HG03139 (cell line): Measurements from ENCODE around the gene POLL.
"Not testable (repeated sequence)": the region's sequence is repeated elsewhere in the genome, so short reads cannot be mapped to it uniquely, and the experiment has no call there.

Experiments
- ATAC-seq: cut with Tn5 transposase; IDR thresholded peaks from one replicate; pipeline ENCODE4 v1.9.1; 2021; ENCODE audit not compliant: unreplicated experiment

POLL gene

DNA sequence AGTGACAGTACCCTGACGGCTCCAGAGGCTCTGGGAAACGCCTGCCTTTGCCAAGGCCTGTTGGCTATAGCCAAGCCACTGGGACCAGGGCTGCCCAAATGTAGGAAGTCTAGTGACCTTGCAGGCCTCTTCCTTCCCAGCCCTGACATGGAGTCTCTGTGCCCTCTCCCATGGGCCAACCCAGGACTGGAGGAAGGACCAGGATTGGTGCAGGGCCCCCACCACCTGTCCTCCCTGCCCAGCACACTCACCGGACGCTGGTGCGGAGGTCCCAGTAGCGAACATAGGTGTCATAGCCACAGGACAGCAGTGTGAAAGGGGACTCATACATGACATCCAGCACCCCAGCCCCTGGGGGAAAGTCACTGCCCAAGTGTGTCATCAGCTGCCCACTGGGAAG, 24.0 kb upstream of the POLL start:
- ATAC-seq = no peak

DNA sequence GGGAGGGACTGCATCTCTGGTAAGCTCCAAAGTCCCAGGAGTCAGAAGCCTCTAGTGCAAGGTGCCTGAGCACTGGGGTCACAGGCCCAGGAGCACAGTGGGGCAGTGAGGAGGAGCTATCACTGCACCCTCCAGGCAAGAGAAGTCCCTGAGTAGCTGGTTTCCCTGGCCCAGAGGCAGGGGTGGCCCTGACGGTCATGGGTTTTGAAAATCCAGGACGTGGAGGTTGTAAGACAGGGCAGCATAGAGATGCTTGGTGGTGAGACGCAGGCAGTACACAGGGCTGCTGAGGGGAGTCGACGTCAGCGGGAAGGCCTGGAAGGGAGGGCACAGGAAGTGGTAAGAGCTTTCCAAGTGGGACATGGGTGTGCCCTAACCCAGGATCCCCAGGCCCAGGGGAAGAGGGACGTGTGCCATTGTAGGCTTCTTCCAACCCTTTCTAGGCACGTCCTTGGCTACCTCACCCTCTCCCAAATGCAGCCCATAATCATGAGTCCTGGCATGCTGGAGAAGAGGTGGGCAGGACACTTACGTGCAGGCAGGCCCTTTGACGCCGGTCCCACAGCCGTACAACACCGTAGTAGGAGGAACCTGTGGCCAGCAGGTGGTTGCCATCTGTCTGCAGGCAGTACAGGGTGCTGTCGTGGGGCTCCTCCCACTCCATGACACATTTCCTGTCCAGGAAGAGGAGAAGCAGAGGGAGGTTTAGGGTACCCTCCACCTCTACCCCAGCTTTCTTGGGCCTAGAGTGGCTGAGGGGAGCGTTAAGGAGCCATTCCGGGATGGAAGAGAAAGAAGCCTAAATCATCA, 23.2 kb upstream of the POLL start:
- no peak for ATAC-seq

DNA sequence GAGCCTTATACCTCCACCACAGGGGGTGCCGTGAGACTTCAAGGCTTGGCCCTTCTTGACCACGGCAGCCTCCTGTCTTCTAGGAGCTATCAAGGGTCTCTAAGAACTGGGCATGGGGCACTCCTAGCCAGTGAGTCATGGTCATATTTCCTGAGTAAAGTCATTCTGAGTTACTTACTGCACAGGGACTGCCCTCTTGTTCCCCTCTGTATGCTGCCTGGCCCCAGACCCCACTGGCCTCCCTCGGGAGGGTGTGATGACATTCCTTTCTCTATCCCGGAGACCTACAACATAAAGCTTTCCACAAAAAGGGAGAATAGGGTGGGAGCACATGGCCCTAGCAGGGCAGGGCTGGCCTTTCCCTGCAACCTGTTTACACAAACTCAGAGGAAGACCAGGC, 21.4 kb upstream of the POLL start:
- ATAC-seq = no peak

DNA sequence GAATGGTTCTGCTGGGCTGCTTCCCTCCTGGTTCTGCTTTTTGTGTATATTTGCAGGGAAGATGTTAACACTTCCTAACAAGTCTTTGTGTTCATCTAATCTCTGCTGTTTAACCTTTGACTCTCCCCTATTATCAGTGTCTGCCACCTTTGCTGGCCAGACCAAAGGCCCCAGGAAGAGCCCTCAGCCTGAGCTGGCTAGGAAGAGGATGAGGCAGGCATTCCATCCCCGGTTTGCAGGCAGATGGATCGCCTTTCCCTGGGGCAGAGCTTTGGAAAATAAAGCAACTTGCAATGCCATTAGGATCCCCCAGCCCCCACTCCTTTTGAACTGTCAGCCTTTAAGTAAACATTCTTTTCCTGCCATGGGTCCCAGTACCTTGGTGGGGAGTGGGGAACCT, 19.1 kb upstream of the POLL start:
- ATAC-seq = no peak

DNA sequence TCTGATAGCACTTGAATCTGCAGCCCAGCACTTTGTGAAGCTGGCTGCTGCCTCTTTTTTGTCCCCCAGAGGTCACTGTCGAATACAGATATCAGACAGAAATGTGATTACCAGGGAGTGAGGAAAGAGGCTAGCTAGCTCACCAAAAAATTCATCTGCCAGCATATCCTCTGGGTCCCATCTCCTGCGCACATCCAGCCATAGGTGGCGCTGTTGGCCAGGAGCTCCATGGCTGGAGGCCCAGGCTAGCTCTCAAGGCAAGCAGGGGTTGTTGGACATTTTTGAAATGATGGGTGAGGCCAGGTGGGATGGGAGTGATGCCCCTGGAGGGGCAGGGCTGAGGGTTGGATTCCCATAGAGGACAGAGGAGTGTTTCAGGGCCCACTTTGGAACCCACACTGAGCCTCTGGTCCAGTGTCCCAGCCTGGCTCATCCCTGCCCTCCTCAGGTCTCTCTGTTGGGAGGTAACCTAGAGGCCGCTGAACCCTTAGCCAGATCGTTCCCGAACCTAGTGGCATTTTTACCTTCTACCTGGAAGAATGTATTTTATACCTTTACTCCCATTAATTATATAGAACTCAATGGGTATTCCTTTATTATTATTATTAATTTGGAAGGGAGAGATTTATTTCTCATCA, 14.8 kb upstream of the POLL start:
- peak; percentile 67 for ATAC-seq

DNA sequence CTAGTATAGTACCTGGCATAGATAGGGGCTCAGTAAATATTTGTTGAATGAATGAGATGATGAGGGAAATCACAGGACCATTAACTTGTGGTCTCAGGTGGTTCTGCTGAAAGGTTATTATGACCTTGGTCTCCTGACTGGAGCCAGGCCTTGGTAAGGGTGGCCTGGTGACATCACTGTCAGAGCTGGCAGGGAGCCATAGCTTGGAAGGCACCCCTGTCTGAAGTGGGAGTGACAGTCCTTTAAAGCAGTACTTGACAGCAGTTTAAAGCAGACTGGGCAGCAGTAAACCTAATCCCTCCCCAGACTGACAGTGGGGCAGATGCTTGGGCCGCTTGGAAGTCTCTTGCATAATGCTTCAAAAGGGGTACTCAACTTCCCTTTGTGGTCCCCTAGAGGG, 13.5 kb upstream of the POLL start:
- no peak for ATAC-seq

DNA sequence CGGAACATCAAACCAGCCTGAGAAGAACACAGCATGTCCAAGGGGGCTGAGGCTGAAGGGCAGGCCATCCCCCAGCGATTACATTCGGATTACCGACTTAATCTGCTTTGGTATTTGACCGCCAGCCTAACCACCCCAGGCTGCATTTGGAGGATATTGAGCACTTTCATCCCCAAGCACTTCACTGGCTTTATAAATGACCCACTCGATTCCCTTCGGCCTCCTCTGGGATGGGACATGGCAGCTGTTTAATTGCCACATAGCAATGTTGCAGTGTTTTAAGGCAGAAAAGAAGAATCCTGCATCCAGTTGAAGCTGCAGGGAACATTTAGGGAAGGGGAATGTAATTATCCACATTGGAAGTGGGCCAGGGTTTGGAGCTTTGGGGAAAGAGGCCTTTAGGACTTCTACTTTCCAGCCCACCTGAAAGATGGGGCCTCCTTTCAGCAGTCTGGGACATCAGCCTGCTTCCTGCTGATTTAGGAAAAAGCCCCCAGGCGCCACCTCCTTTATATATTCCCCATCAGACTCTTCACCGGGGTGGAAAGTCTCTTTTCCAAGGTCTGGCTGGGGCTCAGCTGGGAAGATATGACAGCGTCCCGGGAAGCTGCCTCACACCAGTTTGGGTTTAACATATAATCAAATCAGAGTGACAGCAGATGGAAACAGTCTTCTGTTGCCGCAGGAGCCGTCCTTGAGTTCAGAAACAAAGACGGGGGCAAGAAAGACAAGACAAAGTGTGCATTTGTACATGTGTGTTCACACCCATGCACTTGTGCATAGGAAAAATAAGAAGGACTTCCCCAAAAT, 9.2 kb upstream of the POLL start:
- ATAC-seq = no peak

DNA sequence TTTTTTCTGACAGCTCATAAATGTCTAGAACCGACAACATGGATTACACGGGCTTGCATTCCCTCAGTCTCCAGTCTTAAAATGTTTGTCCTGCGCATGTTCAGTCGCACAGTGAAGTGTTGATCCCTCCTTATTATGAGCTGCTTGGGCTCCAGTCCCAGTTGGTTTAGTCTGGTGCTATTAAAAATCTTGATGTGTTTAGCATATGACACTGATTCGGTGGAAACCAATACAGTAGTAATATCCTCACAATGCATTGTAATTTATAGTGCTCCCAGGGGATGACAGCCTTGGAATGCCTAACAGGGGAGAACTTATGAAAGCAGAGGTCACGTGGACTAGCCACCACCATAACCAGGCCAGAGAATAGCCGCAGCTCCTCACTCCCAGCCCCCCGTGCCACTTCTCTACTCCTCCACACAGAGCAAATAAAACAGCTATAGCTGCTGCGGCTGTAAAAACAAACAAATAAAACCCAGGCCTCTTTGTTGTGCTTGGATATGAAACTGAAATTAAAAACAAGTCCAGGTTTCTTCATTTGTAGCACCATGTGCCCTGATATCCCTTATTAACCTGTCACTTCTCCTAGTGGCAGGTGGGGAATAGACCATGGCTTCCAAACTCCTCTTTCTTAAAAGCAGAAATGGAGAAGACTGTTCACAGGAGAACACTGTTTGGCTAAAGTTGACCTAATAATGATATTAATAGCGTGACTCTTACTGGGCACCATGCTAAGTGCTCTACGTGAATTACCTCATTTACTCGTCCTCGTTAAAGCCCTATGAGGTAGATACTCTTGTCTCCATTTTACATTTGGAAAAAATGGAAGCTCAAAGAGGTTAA, 7.8 kb upstream of the POLL start:
- ATAC-seq = no peak

DNA sequence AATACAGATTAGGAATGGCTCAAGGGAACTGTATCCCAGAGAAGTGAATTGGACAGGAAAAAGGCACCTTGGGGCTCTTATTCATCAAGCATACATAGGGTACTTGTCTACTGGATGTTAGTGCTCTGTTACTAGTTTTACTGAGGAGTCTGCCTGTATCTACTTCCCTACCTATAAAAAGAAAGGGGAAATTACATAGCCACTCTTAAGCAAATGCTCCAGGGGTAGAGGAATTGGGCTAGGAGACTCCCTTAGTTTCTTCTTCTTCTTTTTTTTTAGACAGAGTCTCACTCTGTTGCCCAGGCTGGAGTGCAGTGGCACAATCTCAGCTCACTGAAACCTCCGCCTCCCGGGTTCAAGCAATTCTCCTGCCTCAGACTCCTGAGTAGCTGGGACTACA, 5.3 kb upstream of the POLL start:
- not testable (repeated sequence) for ATAC-seq

DNA sequence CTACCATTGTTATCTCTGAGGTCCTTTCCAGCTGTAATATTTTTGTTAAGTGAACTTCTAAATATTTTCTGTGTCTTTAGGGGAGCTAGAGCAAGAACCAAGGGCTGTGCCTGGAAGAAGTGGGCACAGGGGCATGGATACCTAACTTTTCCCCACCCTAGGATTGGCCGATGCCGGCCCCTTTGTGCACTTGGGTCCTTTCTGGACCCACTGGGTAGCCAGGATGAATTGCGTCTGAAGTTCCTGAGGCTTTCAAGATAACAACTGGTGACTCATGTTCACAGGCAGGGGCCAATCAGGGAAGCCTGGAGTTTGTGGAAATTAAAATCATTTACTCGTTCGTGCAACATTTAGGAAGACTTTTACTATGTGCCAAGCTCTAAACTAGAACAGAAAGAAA, 822 bp upstream of the POLL start:
- ATAC-seq = no peak

DNA sequence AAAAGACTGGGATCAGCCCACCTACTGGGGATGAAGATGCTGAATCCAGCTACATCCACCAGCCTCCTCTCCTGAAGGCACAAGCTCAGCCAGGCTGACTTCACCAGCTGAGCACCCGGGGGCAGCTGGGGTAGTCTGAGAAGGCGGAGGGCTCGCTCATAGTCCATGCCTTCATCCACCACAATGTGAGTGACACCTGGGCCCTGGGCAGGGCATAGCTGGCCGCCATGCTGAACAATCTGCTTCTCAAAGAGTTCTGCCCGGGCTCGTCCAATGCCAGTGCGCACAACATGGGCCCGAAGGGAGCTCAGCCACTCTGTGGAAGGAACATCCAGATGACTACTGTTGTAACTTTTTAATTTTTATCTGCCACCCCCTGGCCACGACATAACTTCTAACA, 2.2 kb downstream of the POLL start:
- ATAC-seq = no peak

DNA sequence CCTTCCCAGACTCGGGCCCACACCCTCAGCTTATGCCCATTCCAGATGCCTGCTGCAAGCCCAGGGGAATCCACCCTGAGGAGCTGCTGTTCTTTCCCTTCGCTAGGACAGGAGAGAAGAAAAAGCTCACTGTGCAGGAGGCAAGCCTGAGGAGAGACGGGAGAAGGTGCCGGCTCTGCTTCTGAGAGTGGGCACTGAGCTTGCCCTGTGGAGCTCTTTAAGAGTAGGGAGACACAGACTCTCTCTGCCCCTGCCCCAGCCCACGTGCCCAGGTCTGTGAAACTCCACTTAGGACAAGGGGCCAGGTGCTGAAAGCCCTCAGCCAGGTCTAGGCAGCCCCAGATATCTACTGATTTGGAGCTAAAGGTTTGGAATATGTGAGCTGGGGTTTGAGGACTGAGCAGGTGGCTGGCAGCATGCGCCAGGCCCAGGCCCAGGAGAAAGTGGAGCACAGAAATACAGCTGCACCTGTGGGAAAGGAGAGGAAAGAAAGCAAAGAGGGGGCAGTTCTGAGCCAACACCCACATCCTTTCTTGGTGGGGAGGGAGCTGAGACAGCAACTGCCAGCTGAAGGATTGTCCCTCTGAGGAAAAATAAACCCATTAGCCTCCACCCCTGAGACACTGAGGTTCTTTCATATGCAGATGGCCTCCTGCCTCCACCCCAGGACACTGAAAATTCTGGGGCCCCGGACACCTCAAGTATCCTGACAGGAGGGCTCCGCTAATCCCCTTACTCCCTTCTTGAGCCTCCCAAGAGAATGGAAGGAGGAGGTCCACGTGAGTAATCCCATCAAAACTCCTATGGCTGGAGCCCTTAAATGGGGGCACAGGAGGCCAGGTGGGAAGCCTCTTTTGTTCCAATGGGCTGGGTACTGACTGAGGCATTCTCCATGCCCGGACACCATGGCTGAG, 7.3 kb downstream of the POLL start:
- no peak for ATAC-seq

DNA sequence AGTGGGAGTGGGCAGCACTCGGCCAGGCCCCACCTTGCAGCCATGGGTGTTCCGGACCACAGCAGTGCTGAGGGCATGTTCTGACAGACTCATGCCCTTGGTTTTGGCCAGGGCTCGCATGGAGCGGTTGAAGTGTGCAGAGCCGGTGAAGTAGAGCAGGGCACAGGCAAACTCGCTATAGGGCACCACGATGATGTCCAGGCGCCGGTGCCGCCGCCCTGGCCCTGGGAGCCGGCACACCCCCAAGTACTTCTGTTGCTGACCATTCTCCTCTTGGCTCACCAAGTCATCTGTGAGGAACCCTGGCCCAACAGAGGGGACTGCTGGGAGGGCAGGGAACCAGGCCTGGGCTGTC, 8.6 kb downstream of the POLL start:
- no peak for ATAC-seq

DNA sequence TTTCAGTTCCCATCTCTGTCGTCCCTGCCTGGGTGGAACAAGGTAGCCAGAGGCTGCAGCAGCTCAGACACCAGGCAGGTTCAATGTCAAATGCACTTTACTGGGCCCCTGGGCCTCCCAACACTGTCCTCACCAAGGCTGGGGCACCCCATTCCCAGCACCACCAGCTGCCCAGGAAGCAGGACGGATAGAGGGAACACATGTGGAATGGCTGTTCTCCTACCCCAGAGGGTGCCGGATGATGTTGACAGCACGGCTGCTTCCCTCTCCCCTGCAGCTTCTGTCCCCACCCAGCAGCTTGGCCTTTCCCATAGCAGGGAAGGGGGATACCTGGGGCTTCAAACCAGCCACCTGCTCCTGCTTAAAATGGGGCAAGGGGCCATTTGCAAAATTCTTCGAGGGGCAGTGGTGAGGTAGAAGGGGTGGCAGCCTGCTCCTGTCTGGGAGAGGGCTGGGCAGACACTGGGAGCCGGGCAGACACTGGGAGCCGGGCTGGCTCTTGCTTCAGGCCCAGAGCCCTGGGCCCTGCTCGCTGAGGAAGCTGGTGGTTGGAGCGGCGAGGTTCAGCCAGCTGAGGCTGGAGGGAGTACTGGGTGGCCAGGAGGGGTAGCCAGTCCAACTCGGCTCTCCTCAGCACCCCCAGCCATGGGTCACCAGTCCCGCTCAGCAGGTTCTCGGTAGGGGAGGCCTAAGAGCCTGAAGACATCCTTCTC, 9.1 kb downstream of the POLL start:
- no peak for ATAC-seq

DNA sequence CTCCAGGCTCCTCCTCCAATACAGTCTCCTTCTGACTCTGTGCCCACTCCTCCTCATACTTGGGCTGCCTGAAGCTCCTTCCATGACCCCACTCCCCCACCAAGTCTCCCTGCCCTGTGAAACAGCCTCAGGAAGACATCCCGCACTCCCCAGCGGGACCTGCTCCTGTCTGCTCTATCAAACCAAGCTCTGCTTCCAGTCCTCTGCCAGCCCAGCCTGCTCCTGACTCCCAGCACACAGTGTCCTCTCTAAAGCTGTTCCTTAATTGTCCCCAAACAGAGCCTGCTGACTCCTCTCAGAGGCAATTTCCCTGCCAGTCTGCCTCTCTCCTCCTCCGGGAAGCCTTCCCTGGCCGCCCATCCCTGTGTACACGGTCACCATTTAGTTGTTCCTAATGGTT, 9.9 kb downstream of the POLL start:
- no peak for ATAC-seq

DNA sequence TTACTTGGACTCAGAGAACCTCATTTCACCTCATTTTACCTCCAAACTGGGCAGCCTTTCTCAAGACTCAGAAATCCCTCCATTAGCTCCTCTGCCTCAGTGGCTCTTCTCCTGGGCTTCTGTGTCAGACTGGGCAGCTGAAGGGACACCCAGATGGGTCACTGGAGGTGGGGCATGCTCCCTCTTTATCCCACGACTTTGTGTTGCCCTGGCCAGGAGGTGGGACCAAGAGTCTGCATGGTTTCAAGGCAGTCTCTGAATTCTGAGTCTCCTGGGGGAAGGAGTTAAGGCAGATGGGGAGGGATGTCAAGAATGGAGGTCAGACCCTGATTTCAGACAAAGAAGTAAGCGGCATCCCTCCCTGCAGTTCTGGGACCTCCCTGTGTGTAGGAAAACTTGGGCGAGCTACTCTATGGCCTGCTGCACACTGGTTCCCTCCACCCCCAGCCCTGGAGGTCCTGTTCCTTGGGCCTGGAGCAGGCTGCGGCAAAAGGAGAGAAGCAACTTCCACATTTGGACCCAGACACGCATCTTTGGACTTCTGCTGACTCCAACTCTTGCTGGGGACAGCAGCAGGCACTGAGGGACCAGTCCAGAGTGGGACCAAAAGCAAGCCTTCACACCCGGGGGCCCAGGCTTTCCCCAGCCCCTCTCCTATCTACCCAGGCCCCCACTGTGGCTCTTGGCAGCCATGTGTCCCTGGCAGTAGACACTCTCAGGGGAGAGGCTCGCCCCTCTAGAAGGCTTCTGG, 10.8 kb downstream of the POLL start:
- ATAC-seq = no peak

DNA sequence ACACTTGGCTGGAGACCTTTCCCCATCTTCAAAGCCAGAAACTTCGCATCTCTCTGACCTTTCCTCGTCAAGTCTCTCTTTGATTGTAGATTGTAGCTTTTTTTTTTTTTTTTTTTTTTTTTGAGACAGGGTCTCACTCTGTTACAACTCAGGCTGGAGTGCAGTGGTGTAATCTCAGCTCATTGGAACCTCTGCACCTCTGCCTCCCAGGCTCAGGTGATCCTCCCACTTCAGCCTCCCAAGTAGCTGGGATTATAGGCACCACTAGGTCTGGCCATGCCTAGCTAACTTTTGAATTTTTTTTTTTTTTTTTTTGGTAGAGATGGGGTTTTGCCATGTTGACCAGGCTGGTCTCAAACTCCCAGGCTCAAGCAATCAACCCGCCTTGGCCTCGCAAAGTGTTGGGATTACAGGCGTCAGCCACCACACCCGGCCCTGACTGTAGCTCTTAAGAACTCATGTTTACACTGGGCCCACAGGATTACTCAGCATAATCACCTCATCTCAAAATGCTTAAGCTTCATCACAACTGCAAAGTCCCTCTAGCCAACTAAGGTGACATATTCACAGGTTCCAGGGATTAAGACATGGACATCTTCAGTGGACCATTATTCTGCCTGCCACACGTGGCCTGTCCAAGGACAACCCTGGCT, 11.7 kb downstream of the POLL start:
- no peak for ATAC-seq

DNA sequence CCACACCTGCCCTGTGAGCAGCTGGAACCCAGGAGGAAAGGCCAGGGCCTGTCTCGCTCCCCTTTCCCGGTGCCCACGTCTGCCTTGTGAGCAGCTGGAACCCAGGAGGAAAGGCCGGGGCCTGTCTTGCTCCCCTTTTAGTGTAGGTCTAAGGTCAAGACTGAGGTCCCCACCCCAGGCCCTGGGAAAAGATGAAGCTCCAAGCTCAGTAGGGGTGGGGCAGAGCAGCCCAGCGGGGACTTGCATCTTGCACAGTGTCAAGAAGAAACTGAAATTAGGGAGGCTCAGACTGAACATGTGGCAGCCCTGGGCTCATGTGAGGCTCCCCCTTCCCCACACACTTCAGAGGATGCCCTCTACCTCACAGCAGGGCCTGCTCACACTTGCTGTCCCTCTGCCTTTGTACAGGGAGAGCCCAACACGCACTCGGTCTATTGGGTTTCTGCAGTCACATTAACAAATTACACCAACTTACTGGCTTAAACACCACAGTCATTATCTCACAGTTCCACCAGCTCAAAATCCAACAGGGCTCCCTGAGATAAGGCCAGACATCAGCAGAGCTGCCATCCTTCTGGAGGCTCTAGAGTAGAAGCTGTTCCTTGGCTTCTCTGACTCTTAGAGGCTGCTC, 12.4 kb downstream of the POLL start:
- ATAC-seq = no peak
